H1 (cell line): ENCODE measurements around the gene MMP17. TPM values are rescaled to one million over a fixed set of nuclear protein-coding genes. Genes with fewer than 3 reads are reported as not detected.

Experiments used
- ASH2L ChIP-seq: fragments of 200-600, 300-600 bp; sonication (generic); IDR thresholded peaks from one replicate; pipeline ENCODE4 v1.7.1; 2017; ENCODE audit warnings: low read length
- ATF3 ChIP-seq: IDR thresholded peaks from 2 replicates; pipeline ENCODE4 v1.6.1; 2011; ENCODE audit warnings: low read depth, mild to moderate bottlenecking, low read length; ENCODE audit not compliant: insufficient read depth
- BCL11A ChIP-seq, 2 experiments: IDR thresholded peaks; one replicate each; pipeline ENCODE4 v1.6.1; 2011; ENCODE audit warnings: low read depth in 2 of 2, low read length in 2 of 2, mild to moderate bottlenecking in 2 of 2
- KDM5A ChIP-seq: fragments of 200-600 bp; IDR thresholded peaks from 2 replicates; pipeline ENCODE4 v1.7.1; 2012; ENCODE audit warnings: mild to moderate bottlenecking, low read length, inconsistent platforms, mixed read lengths
- SIX5 ChIP-seq: IDR thresholded peaks from 2 replicates; pipeline ENCODE4 v1.6.1; 2011; ENCODE audit warnings: mild to moderate bottlenecking, low read depth, low read length
- SP2 ChIP-seq: IDR thresholded peaks from 2 replicates; pipeline ENCODE4 v1.6.1; 2012; ENCODE audit warnings: mild to moderate bottlenecking, low read length, inconsistent platforms
- SUZ12 ChIP-seq: fragments of 200-600 bp; sonication (generic); IDR thresholded peaks from 2 replicates; pipeline ENCODE4 v1.6.1; 2012; ENCODE audit warnings: mild to moderate bottlenecking, inconsistent platforms, low read length, moderate library complexity, mixed read lengths
- polyA plus RNA-seq, 7 experiments: library from polyadenylated mRNA; depleted of rRNA in 3 of 7; stranded (reverse) in 5 of 7; unstranded in 2 of 7; fragments of >200 nt in 5 of 7; fragments of 200-250 nt in 2 of 7; gene quantifications; 1 replicate in 5 of 7; 2 replicates in 1 of 7; 4 replicates in 1 of 7; pipeline versions ENCODE4 v1.2.1 to v1.2.3, GENCODE V29; 2011 to 2013; ENCODE audit warnings: missing spikeins in 2 of 7, mixed read lengths in 2 of 7
- total RNA-seq: library from RNA; stranded (reverse); fragmentation: NEBNext Ultra II Directional; extraction: Animal tissue kit (Norgen Biotek cat#: 25700); gene quantifications from 2 replicates; pipeline ENCODE4 v1.2.1, GENCODE V29; 2021
- TF ChIP-seq, protein P1 (sequence below): fragments of 300-600 bp; sonication (generic); IDR thresholded peaks from 2 replicates; pipeline ENCODE4 v1.7.1; 2012; ENCODE audit warnings: low read length, moderate library complexity, mild to moderate bottlenecking, inconsistent platforms; ENCODE audit not compliant: insufficient replicate concordance

Gene MMP17
- total and polyA plus RNA-seq, 2 of the 8 experiments (the other 6 are each of a cell fraction or from before 2014, with no cell fraction given) = 41.3 to 53.8 TPM

GRCh38 chr12:131862600-131862993 lies 34.4 kb downstream of the MMP17 start (continued):
- TF ChIP-seq, protein P1, sequence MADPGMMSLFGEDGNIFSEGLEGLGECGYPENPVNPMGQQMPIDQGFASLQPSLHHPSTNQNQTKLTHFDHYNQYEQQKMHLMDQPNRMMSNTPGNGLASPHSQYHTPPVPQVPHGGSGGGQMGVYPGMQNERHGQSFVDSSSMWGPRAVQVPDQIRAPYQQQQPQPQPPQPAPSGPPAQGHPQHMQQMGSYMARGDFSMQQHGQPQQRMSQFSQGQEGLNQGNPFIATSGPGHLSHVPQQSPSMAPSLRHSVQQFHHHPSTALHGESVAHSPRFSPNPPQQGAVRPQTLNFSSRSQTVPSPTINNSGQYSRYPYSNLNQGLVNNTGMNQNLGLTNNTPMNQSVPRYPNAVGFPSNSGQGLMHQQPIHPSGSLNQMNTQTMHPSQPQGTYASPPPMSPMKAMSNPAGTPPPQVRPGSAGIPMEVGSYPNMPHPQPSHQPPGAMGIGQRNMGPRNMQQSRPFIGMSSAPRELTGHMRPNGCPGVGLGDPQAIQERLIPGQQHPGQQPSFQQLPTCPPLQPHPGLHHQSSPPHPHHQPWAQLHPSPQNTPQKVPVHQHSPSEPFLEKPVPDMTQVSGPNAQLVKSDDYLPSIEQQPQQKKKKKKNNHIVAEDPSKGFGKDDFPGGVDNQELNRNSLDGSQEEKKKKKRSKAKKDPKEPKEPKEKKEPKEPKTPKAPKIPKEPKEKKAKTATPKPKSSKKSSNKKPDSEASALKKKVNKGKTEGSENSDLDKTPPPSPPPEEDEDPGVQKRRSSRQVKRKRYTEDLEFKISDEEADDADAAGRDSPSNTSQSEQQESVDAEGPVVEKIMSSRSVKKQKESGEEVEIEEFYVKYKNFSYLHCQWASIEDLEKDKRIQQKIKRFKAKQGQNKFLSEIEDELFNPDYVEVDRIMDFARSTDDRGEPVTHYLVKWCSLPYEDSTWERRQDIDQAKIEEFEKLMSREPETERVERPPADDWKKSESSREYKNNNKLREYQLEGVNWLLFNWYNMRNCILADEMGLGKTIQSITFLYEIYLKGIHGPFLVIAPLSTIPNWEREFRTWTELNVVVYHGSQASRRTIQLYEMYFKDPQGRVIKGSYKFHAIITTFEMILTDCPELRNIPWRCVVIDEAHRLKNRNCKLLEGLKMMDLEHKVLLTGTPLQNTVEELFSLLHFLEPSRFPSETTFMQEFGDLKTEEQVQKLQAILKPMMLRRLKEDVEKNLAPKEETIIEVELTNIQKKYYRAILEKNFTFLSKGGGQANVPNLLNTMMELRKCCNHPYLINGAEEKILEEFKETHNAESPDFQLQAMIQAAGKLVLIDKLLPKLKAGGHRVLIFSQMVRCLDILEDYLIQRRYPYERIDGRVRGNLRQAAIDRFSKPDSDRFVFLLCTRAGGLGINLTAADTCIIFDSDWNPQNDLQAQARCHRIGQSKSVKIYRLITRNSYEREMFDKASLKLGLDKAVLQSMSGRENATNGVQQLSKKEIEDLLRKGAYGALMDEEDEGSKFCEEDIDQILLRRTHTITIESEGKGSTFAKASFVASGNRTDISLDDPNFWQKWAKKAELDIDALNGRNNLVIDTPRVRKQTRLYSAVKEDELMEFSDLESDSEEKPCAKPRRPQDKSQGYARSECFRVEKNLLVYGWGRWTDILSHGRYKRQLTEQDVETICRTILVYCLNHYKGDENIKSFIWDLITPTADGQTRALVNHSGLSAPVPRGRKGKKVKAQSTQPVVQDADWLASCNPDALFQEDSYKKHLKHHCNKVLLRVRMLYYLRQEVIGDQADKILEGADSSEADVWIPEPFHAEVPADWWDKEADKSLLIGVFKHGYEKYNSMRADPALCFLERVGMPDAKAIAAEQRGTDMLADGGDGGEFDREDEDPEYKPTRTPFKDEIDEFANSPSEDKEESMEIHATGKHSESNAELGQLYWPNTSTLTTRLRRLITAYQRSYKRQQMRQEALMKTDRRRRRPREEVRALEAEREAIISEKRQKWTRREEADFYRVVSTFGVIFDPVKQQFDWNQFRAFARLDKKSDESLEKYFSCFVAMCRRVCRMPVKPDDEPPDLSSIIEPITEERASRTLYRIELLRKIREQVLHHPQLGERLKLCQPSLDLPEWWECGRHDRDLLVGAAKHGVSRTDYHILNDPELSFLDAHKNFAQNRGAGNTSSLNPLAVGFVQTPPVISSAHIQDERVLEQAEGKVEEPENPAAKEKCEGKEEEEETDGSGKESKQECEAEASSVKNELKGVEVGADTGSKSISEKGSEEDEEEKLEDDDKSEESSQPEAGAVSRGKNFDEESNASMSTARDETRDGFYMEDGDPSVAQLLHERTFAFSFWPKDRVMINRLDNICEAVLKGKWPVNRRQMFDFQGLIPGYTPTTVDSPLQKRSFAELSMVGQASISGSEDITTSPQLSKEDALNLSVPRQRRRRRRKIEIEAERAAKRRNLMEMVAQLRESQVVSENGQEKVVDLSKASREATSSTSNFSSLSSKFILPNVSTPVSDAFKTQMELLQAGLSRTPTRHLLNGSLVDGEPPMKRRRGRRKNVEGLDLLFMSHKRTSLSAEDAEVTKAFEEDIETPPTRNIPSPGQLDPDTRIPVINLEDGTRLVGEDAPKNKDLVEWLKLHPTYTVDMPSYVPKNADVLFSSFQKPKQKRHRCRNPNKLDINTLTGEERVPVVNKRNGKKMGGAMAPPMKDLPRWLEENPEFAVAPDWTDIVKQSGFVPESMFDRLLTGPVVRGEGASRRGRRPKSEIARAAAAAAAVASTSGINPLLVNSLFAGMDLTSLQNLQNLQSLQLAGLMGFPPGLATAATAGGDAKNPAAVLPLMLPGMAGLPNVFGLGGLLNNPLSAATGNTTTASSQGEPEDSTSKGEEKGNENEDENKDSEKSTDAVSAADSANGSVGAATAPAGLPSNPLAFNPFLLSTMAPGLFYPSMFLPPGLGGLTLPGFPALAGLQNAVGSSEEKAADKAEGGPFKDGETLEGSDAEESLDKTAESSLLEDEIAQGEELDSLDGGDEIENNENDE = no peak
- TF ChIP-seq ATF3 = no peak
- TF ChIP-seq SP2 = no peak
- no peak for TF ChIP-seq SUZ12
- no peak for TF ChIP-seq KDM5A
- no peak for TF ChIP-seq BCL11A (IDR thresholded peaks at IDR 0.05; ENCODE audit: low read depth in 2 of 2, low read length in 2 of 2)
- TF ChIP-seq SIX5 = no peak
- TF ChIP-seq ASH2L = no peak
- TF ChIP-seq, all 59 proteins: peak for 0
